Measurements from ENCODE around the gene COG1. TPM values are rescaled to one million over a fixed set of nuclear protein-coding genes. Genes with fewer than 3 reads are reported as not detected.

COG1 gene
- total RNA-seq, 2 donors from 2014 or later, result 32.1 to 34.1 TPM

DNA sequence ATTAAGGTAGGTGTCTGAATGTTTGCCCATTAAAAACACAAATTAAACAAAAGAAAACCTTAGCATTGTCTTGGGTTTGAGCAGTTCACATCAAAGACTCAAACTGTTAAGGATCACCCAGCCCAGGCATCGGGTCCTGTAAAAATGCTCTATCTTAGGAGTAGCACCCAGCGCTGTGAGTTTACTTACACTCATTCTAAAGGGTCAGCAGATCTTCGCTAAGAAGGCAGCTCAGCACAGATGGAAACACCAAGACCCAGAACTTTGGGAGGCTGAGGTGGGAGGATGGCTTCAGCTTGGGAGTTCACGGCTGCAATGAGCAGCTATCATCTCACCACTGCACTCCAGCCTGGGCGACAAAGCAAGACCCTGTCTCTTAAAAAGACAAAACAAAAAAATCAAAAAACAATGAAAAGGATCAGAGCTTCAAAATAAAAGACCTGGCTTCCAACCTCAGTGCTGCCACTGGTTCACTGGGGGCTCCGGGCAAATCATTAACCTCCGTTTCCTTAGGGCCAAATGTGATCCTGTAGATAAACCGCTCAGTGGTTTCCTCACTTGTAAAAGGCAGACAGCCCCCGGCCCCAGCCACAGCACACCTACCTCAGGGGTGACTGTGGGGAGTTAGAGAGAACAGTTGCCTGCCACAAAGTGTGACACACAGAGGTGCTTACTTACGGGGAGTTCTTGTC, 11.1 kb downstream of the COG1 start:
- Histone ChIP-seq H3K27me3 (replicated peaks; ENCODE audit: insufficient read depth) (no peaks in the 10 kb centered on the region), H3K9me3 (no peaks in the 10 kb centered on the region), H3K4me1 (ENCODE audit: control insufficient read depth in 1 of 2, low read depth in 2 of 2) (no peaks in the 10 kb centered on the region), H3K4me3 (no peak overlapping the region), H3K27ac (no peak overlapping the region), H3K36me3 (peaks cover 56% of the 10 kb centered on the region)
- ATAC-seq (ENCODE audit: insufficient number of reproducible peaks, low FRiP score, low read depth) (no peak), DNase-seq (ENCODE audit: low spot score) (no peak)
- TF ChIP-seq, protein P1, sequence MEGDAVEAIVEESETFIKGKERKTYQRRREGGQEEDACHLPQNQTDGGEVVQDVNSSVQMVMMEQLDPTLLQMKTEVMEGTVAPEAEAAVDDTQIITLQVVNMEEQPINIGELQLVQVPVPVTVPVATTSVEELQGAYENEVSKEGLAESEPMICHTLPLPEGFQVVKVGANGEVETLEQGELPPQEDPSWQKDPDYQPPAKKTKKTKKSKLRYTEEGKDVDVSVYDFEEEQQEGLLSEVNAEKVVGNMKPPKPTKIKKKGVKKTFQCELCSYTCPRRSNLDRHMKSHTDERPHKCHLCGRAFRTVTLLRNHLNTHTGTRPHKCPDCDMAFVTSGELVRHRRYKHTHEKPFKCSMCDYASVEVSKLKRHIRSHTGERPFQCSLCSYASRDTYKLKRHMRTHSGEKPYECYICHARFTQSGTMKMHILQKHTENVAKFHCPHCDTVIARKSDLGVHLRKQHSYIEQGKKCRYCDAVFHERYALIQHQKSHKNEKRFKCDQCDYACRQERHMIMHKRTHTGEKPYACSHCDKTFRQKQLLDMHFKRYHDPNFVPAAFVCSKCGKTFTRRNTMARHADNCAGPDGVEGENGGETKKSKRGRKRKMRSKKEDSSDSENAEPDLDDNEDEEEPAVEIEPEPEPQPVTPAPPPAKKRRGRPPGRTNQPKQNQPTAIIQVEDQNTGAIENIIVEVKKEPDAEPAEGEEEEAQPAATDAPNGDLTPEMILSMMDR (IDR thresholded peaks at IDR 0.05), result no peak

DNA sequence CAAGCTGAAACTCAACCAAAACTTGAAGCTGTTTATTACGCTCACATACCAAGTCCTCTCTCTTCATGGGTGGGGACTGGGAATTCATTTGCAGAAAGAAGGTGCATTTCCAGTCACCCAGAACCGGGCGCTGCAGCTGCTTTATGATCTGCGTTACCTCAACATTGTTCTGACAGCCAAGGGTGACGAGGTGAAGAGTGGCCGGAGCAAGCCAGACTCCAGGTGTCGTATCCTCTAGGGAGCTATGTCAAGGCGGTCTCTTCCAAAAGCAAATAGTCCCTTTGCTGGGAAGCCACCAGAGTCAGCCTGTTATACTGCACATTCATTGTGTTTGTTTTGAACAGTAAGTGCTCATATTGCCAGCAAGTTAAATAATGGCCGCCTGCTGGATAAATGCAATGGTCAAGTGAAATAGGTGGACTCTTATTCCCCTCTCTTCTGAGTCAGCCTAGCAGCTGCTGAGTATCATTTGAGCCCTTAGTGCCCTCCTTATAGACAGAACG, 12.7 kb downstream of the COG1 start:
- Histone ChIP-seq H3K36me3 (peaks cover 49% of the 10 kb centered on the region), H3K27me3 (replicated peaks; ENCODE audit: insufficient read depth) (no peaks in the 10 kb centered on the region), H3K27ac (no peak overlapping the region), H3K4me1 (ENCODE audit: control insufficient read depth in 1 of 2, low read depth in 2 of 2) (no peaks in the 10 kb centered on the region), H3K9me3 (no peaks in the 10 kb centered on the region), H3K4me3 (no peak overlapping the region)
- TF ChIP-seq, protein P1 (IDR thresholded peaks at IDR 0.05), result no peak
- ATAC-seq (ENCODE audit: insufficient number of reproducible peaks, low FRiP score, low read depth) (no peak), DNase-seq (ENCODE audit: low spot score) (no peak)

DNA sequence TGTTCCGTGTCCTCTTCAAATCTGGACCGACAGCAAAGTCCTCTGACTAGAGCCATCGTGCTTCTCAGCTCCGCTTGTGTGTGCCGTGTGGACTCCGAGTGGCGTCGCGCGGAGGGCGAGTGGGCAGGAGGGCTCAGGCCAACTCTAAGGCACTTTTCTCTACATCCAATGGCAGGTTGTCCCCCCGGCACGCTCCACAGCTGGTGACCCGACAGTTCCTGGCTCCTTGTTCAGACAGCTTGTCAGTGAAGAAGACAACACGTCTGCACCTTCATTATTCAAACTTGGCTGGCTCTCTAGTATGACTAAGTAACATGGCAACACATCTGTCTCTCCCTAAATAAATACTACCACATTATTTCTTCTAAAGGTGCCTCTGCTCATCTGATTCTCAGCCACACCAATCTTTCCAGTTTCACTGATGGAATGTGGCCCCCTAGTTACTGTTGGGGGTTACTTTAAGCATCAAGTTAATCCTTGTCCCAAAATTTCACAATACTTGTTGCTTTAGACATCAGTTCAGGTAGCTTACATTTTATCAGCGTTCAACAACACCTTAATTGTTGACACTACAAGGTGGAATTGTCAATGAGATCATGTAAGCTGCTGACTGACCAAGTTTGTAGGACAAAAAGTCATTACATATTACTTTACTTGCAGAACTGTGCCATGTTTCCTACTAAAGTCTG, 15.4 kb downstream of the COG1 start:
- Histone ChIP-seq H3K4me3 (no peak overlapping the region), H3K36me3 (peaks cover 35% of the 10 kb centered on the region), H3K4me1 (ENCODE audit: control insufficient read depth in 1 of 2, low read depth in 2 of 2) (no peaks in the 10 kb centered on the region), H3K9me3 (no peaks in the 10 kb centered on the region), H3K27me3 (replicated peaks; ENCODE audit: insufficient read depth) (no peaks in the 10 kb centered on the region), H3K27ac (no peak overlapping the region)
- ATAC-seq (ENCODE audit: insufficient number of reproducible peaks, low FRiP score, low read depth) (no peak), DNase-seq (ENCODE audit: low spot score) (no peak)
- TF ChIP-seq, protein P1 (IDR thresholded peaks at IDR 0.05), result no peak

DNA sequence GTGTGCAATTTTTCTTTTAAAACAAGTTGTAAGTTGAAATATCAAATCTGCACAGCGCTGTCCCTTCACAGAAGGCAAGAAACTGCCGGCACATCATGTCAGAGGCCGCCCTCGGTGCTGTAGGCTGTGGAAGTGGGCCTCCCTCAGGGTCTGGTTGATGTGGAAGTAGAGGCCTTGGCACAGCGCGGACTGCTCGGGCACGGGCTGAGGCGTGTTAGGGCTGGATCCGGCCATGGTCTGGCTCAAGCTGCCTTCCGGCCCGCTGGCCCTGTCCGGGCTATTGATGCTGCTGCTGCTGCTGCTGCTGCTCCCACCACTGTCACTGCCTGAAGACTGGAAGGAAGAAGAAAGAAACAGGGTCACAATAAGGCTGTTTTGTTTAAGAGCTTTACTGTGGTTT, 16.6 kb downstream of the COG1 start:
- ATAC-seq (ENCODE audit: insufficient number of reproducible peaks, low FRiP score, low read depth) (no peak), DNase-seq (ENCODE audit: low spot score) (no peak)
- no peaks in the 10 kb centered on the region for H3K27me3 ChIP-seq (replicated peaks; ENCODE audit: insufficient read depth)
- H3K4me1 ChIP-seq (ENCODE audit: control insufficient read depth in 1 of 2, low read depth in 2 of 2), result no peaks in the 10 kb centered on the region
- H3K4me3 ChIP-seq, result no peak overlapping the region
- H3K9me3 ChIP-seq, result no peaks in the 10 kb centered on the region
- TF ChIP-seq, protein P1 (IDR thresholded peaks at IDR 0.05), result no peak
- H3K36me3 ChIP-seq, result peaks cover 31% of the 10 kb centered on the region
- H3K27ac ChIP-seq, result no peak overlapping the region

DNA sequence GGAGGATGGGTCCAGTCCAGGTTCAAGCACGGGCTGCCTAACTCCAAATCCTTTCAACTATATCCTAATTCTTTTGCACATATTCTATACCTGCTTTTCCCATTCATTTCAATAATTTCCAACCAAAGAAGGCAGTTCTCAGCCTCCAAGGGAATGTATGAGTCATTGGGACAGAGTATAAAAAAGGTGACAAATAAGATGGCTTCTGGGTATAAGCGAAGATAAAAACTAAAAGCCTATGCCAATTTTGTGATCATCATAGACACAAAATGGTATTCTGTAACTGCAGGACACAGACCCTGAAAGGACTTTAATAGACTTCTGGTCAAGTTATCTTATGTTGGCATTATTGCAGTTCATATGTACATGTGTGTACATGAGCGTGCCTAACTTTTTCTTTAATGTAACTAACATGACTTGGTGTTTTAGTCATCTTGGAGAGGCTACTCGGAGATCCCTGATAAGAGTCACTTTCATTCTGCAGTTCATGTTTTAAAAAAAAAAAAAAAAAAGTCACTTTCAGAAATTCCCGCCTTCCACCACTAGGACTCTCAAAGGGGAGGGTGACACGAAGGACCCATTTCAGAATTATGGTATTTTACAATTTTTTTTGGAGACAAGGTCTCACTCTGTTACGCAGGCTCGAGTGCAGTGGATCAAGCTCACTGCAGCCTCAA, 17.3 kb downstream of the COG1 start:
- ATAC-seq (ENCODE audit: insufficient number of reproducible peaks, low FRiP score, low read depth), result no peak
- no peaks in the 10 kb centered on the region for H3K27me3 ChIP-seq (replicated peaks; ENCODE audit: insufficient read depth)
- TF ChIP-seq, protein P1 (IDR thresholded peaks at IDR 0.05), result peak; percentile 36
- peaks cover 31% of the 10 kb centered on the region for H3K36me3 ChIP-seq
- no peak overlapping the region for H3K27ac ChIP-seq
- no peaks in the 10 kb centered on the region for H3K9me3 ChIP-seq
- DNase-seq (ENCODE audit: low spot score), result no peak
- no peak overlapping the region for H3K4me3 ChIP-seq
- no peaks in the 10 kb centered on the region for H3K4me1 ChIP-seq (ENCODE audit: control insufficient read depth in 1 of 2, low read depth in 2 of 2)
